ENCODE results near the gene FGF18. TPM values are rescaled to one million over a fixed set of nuclear protein-coding genes. Genes with fewer than 3 reads are reported as not detected.

FGF18 gene
- total and polyA plus RNA-seq, 2 donors from 2014 or later, result 0.39 to 1.8 TPM

DNA sequence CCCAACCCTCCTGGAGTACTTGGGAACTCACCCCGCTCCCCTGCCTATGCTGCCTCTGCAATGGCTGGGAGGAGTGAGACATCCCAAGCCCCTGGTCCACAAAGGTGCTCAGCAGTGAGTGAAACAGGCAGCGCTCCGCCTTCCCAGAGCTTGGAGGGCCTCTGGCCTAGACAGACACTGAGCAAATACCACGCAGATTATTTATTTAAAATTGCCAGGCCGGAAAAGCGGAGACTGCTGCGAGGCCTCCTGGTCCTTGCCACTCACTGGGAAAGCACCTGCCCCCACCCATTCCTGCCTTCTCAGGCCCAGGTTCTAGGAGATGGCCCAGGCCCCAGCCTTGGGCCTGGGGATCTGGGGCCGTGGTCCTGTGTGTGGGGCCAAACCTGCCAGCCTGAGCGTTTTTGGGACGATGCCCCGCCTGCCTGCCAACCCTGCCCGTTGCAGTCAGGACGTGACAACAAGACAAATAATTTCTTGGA lies 17.4 kb downstream of the FGF18 start:
- Histone ChIP-seq H3K27ac (ENCODE audit: low read depth in 2 of 2, low read length in 2 of 2) (no peak overlapping the region), H3K9me3 (ENCODE audit: control insufficient read depth in 2 of 3, insufficient read depth in 1 of 3, low read length in 3 of 3) (no peaks in the 10 kb centered on the region), H3K9ac (ENCODE audit: low read length in 3 of 3) (no peak overlapping the region), H3K4me3 (ENCODE audit: low read length in 3 of 3) (no peak overlapping the region), H3K27me3 (ENCODE audit: control insufficient read depth, insufficient read depth, low read length) (no peaks in the 10 kb centered on the region), H3K4me1 (ENCODE audit: control insufficient read depth in 2 of 3, insufficient read depth in 2 of 3, low read depth in 1 of 3, low read length in 3 of 3) (no peaks in the 10 kb centered on the region), H3K36me3 (ENCODE audit: control insufficient read depth in 2 of 3, insufficient read depth in 3 of 3, low read length in 3 of 3) (no peaks in the 10 kb centered on the region)
- TF ChIP-seq, protein P1, sequence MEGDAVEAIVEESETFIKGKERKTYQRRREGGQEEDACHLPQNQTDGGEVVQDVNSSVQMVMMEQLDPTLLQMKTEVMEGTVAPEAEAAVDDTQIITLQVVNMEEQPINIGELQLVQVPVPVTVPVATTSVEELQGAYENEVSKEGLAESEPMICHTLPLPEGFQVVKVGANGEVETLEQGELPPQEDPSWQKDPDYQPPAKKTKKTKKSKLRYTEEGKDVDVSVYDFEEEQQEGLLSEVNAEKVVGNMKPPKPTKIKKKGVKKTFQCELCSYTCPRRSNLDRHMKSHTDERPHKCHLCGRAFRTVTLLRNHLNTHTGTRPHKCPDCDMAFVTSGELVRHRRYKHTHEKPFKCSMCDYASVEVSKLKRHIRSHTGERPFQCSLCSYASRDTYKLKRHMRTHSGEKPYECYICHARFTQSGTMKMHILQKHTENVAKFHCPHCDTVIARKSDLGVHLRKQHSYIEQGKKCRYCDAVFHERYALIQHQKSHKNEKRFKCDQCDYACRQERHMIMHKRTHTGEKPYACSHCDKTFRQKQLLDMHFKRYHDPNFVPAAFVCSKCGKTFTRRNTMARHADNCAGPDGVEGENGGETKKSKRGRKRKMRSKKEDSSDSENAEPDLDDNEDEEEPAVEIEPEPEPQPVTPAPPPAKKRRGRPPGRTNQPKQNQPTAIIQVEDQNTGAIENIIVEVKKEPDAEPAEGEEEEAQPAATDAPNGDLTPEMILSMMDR (IDR thresholded peaks at IDR 0.05; ENCODE audit: borderline replicate concordance, extremely low read depth, insufficient read depth), result no peak
- intact Hi-C loops (cut with DNase I), result no loop called here
- FAIRE-seq (no peak), DNase-seq (no peak)

DNA sequence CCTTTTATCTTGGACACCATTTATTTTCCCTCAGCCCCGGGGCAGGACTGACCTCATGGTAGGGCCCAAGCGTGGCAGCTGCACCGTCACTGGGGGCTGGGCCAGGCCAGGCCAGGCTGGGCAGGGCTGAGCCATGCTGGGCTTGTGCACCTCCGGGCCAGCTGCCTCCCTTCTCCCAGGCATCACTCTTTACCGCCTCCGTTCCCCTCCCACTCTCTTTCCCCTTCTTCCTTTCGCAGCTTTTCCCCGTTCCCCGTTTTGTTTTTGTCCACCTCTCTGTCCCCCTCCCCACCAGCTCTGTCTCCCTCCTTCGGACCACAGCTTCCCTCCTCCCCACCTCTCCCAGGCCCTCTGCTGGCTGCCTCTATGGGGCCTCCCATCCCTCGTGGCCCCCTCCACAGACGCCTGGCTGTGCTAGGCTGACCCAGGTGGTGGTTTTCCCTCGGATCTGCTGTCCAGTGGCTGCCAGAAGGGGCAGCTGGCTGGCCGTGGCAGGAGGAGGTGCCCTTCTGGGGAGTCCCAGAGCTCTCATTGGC lies 17.9 kb downstream of the FGF18 start:
- FAIRE-seq, result no peak
- no peak overlapping the region for H3K27ac ChIP-seq (ENCODE audit: low read depth in 2 of 2, low read length in 2 of 2)
- no peak overlapping the region for H3K9ac ChIP-seq (ENCODE audit: low read length in 3 of 3)
- TF ChIP-seq, protein P1 (IDR thresholded peaks at IDR 0.05; ENCODE audit: borderline replicate concordance, extremely low read depth, insufficient read depth), result no peak
- H3K9me3 ChIP-seq (ENCODE audit: control insufficient read depth in 2 of 3, insufficient read depth in 1 of 3, low read length in 3 of 3), result no peaks in the 10 kb centered on the region
- intact Hi-C loops (cut with DNase I), result no loop called here
- no peaks in the 10 kb centered on the region for H3K27me3 ChIP-seq (ENCODE audit: control insufficient read depth, insufficient read depth, low read length)
- no peaks in the 10 kb centered on the region for H3K36me3 ChIP-seq (ENCODE audit: control insufficient read depth in 2 of 3, insufficient read depth in 3 of 3, low read length in 3 of 3)
- no peak overlapping the region for H3K4me3 ChIP-seq (ENCODE audit: low read length in 3 of 3)
- no peak for DNase-seq
- no peaks in the 10 kb centered on the region for H3K4me1 ChIP-seq (ENCODE audit: control insufficient read depth in 2 of 3, insufficient read depth in 2 of 3, low read depth in 1 of 3, low read length in 3 of 3)

DNA sequence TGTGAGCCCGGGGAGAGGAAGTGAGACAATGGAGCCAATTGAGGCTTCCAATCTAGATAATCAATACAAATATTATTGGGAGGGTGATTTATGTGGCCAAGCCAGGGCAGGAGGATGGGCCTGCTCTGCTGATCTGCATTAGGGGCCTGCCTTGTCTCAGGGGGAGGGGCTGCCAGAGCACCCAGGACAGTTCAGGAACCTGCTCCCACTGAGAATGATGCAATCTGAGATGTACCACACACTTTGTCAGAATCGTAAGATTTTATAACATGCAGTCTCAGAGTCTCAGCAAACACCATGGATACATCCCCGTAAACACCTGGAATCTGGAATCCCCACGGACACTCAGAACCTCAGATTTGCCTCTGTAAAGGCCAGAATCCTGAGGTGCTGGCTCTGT lies 19.3 kb downstream of the FGF18 start:
- Histone ChIP-seq H3K27ac (ENCODE audit: low read depth in 2 of 2, low read length in 2 of 2) (no peak overlapping the region), H3K9me3 (ENCODE audit: control insufficient read depth in 2 of 3, insufficient read depth in 1 of 3, low read length in 3 of 3) (no peaks in the 10 kb centered on the region), H3K9ac (ENCODE audit: low read length in 3 of 3) (no peak overlapping the region), H3K4me1 (ENCODE audit: control insufficient read depth in 2 of 3, insufficient read depth in 2 of 3, low read depth in 1 of 3, low read length in 3 of 3) (no peaks in the 10 kb centered on the region), H3K27me3 (ENCODE audit: control insufficient read depth, insufficient read depth, low read length) (no peaks in the 10 kb centered on the region), H3K36me3 (ENCODE audit: control insufficient read depth in 2 of 3, insufficient read depth in 3 of 3, low read length in 3 of 3) (no peaks in the 10 kb centered on the region), H3K4me3 (ENCODE audit: low read length in 3 of 3) (no peak overlapping the region)
- TF ChIP-seq, protein P1 (IDR thresholded peaks at IDR 0.05; ENCODE audit: borderline replicate concordance, extremely low read depth, insufficient read depth), result no peak
- FAIRE-seq (no peak), DNase-seq (no peak)
- intact Hi-C loops (cut with DNase I), result no loop called here
